ENCODE measurements around the gene MXD4. TPM values are rescaled to one million over a fixed set of nuclear protein-coding genes. Genes with fewer than 3 reads are reported as not detected.
"Not testable (repeated sequence)": the region's sequence is repeated elsewhere in the genome, so short reads cannot be mapped to it uniquely, and the experiment has no call there.

Gene MXD4
- polyA plus RNA-seq, 1 of the 3 experiments (the other 2 are of a cell fraction) = 38.6 TPM

- Histone ChIP-seq H3K27ac (ENCODE audit: low read depth in 2 of 2, low read length in 1 of 2) (no peak overlapping the region), H3K79me2 (ENCODE audit: insufficient read depth) (no peaks in the 10 kb centered on the region), H3K9ac (no peak overlapping the region), H3K36me3 (replicated peaks in 1 of 2; ENCODE audit: control insufficient read depth in 1 of 2, insufficient read depth in 2 of 2, low read length in 1 of 2) (peaks cover 3 to 4% of the 10 kb centered on the region in 2 experiments), H3F3A (replicated peaks; ENCODE audit: insufficient read depth) (no peaks in the 10 kb centered on the region), H3K27me3 (ENCODE audit: insufficient read depth) (no peaks in the 10 kb centered on the region), H3K4me1 (ENCODE audit: control insufficient read depth in 1 of 2, insufficient read depth in 2 of 2, low read depth in 1 of 2, low read length in 1 of 2) (no peaks in the 10 kb centered on the region; a peak in 1 of 4 replicates), H2AFZ (ENCODE audit: low read depth) (no peak overlapping the region), H3K9me3 (no peaks in the 10 kb centered on the region), H3K4me3 (ENCODE audit: low read depth in 2 of 2, low read length in 1 of 2) (no peak overlapping the region), H4K20me1 (ENCODE audit: insufficient read depth) (no peaks in the 10 kb centered on the region), H3K4me2 (no peak overlapping the region), H3K9me2 (no peaks in the 10 kb centered on the region)
- no peak for DNase-seq
- TF ChIP-seq, protein P1, sequence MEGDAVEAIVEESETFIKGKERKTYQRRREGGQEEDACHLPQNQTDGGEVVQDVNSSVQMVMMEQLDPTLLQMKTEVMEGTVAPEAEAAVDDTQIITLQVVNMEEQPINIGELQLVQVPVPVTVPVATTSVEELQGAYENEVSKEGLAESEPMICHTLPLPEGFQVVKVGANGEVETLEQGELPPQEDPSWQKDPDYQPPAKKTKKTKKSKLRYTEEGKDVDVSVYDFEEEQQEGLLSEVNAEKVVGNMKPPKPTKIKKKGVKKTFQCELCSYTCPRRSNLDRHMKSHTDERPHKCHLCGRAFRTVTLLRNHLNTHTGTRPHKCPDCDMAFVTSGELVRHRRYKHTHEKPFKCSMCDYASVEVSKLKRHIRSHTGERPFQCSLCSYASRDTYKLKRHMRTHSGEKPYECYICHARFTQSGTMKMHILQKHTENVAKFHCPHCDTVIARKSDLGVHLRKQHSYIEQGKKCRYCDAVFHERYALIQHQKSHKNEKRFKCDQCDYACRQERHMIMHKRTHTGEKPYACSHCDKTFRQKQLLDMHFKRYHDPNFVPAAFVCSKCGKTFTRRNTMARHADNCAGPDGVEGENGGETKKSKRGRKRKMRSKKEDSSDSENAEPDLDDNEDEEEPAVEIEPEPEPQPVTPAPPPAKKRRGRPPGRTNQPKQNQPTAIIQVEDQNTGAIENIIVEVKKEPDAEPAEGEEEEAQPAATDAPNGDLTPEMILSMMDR (IDR thresholded peaks at IDR 0.05) = no peak
- TF ChIP-seq POLR2AphosphoS5 (IDR thresholded peaks at IDR 0.05; ENCODE audit: low read depth, low read length) (no peak), NRF1 (IDR thresholded peaks at IDR 0.05; ENCODE audit: low read depth, low read length) (no peak), TCF12 (IDR thresholded peaks at IDR 0.05) (no peak), ZBTB33 (IDR thresholded peaks at IDR 0.05; ENCODE audit: borderline replicate concordance, low read depth) (no peak), CHD2 (IDR thresholded peaks at IDR 0.05; ENCODE audit: low read length, partially characterized antibody) (no peak), ELF1 (IDR thresholded peaks at IDR 0.05) (no peak), FOXM1 (IDR thresholded peaks at IDR 0.05; ENCODE audit: low read depth) (no peak)
- 88% methylated on average over 2 of the region's 2 CpGs for WGBS (ENCODE audit: low lambda C conversion rate)
- CTCF ChIA-PET = interaction anchor here (1.4 to 3.3 kb wide), 2 partner anchors 214 to 310 kb away, joined by 3 to 9 read pairs; no protein-coding TSS in a partner anchor
- POLR2A ChIA-PET = no interaction called here
Measured at GRCh38 chr4:2222838-2223237, 39.1 kb downstream of the MXD4 start.

GRCh38 chr4:2221378-2221777 is 40.5 kb downstream of the MXD4 start:
- ChIA-PET CTCF (interaction anchor here (1.4 to 3.6 kb wide), 11 partner anchors 11 to 598 kb away, joined by 3 to 30 read pairs (median 16); no protein-coding TSS in a partner anchor), POLR2A (interaction anchor here (2.2 kb wide), 1 partner anchor 248 kb away, joined by 9 read pairs; the partner anchor contains the start of gene RNF4)
- H3K4me2 ChIP-seq; H3K9me2 ChIP-seq; H3K9me3 ChIP-seq; H3K4me3 ChIP-seq (ENCODE audit: low read depth in 2 of 2, low read length in 1 of 2); H4K20me1 ChIP-seq (ENCODE audit: insufficient read depth); H3K27ac ChIP-seq (ENCODE audit: low read depth in 2 of 2, low read length in 1 of 2); H3K79me2 ChIP-seq (ENCODE audit: insufficient read depth); H3K4me1 ChIP-seq (ENCODE audit: control insufficient read depth in 1 of 2, insufficient read depth in 2 of 2, low read depth in 1 of 2, low read length in 1 of 2); DNase-seq; H3K27me3 ChIP-seq (ENCODE audit: insufficient read depth); H3K9ac ChIP-seq; H3F3A ChIP-seq (replicated peaks; ENCODE audit: insufficient read depth); H3K36me3 ChIP-seq (replicated peaks in 1 of 2; ENCODE audit: control insufficient read depth in 1 of 2, insufficient read depth in 2 of 2, low read length in 1 of 2); H2AFZ ChIP-seq (ENCODE audit: low read depth): not testable (repeated sequence)
- WGBS (ENCODE audit: low lambda C conversion rate) = 93% methylated on average over 4 of the region's 4 CpGs

Measured in SK-N-SH (cell line).